Measurements from ENCODE around the gene GKN2. TPM values are rescaled to one million over a fixed set of nuclear protein-coding genes. Genes with fewer than 3 reads are reported as not detected.

Gene GKN2
- total RNA-seq, 1 donor from 2014 or later: not detected

Other genes with a start within 250 kb of the GKN2 start
- gene ARHGAP25, start 218.1 kb downstream of the GKN2 start, total RNA-seq: 12.6 TPM
- gene BMP10, start 81.5 kb downstream of the GKN2 start, total RNA-seq: not detected
- gene GKN1, start 21.7 kb upstream of the GKN2 start, total RNA-seq: not detected
- gene ANTXR1, start 60.3 kb upstream of the GKN2 start, total RNA-seq: 142 TPM